ENCODE data around the gene CHP1.
"Not testable (repeated sequence)": the region's sequence is repeated elsewhere in the genome, so short reads cannot be mapped to it uniquely, and the experiment has no call there.

CHP1 gene

GRCh38 chr15:41289953-41290352 is 58.9 kb downstream of the CHP1 start:
- no peak for DNase-seq (ENCODE audit: low read depth in 1 of 2, low spot score in 1 of 2)

- no peak for DNase-seq (ENCODE audit: low read depth in 1 of 2, low spot score in 1 of 2)
These were observed 60.1 kb downstream of the CHP1 start for GRCh38 chr15:41291065-41291631.

GRCh38 chr15:41292521-41292920 is 61.5 kb downstream of the CHP1 start:
- no peak for DNase-seq (ENCODE audit: low read depth in 1 of 2, low spot score in 1 of 2)

- not testable (repeated sequence) for DNase-seq (ENCODE audit: low read depth in 1 of 2, low spot score in 1 of 2)
These were observed 70.1 kb downstream of the CHP1 start for GRCh38 chr15:41301139-41301538.

- DNase-seq (ENCODE audit: low read depth in 1 of 2, low spot score in 1 of 2), result no peak
These were observed 70.5 kb downstream of the CHP1 start for GRCh38 chr15:41301587-41301986.

GRCh38 chr15:41304149-41304770 is 73.2 kb downstream of the CHP1 start:
- no peak for DNase-seq (ENCODE audit: low read depth in 1 of 2, low spot score in 1 of 2)

- no peak for DNase-seq (ENCODE audit: low read depth in 1 of 2, low spot score in 1 of 2)
These were observed 76.6 kb downstream of the CHP1 start for GRCh38 chr15:41307679-41308078.

- no peak for DNase-seq (ENCODE audit: low read depth in 1 of 2, low spot score in 1 of 2)
These were observed 78.3 kb downstream of the CHP1 start for GRCh38 chr15:41309226-41309905.

GRCh38 chr15:41320805-41321330 is 89.8 kb downstream of the CHP1 start:
- DNase-seq (ENCODE audit: low read depth in 1 of 2, low spot score in 1 of 2), result not testable (repeated sequence)

GRCh38 chr15:41323611-41324010 is 92.5 kb downstream of the CHP1 start:
- no peak for DNase-seq (ENCODE audit: low read depth in 1 of 2, low spot score in 1 of 2)

- DNase-seq (ENCODE audit: low read depth in 1 of 2, low spot score in 1 of 2), result no peak
These were observed 100.2 kb downstream of the CHP1 start for GRCh38 chr15:41331281-41331680.

Data from activated T-helper 1 cell treated with anti-CD3 and anti-CD28 coated beads, Interleukin-2, amount 50 U/mL, for 16 hours (primary cell).